GM23248 (cell line): ENCODE results near the gene BCL2L2. TPM values are rescaled to one million over a fixed set of nuclear protein-coding genes. Genes with fewer than 3 reads are reported as not detected.

Experiments used
- DNase-seq: peaks from one replicate; pipeline ENCODE4 v3.0.0-alpha.2; 2015
- H2AFZ ChIP-seq: fragments of 200-600 bp; sonication (generic); 2 replicates; pipeline ENCODE4 v1.6.1; 2016; ENCODE audit warnings: antibody characterized with exemption
- H3F3A ChIP-seq: fragments of 200-600 bp; sonication (generic); 2 replicates; pipeline ENCODE4 v1.6.1; 2016; ENCODE audit warnings: mild to moderate bottlenecking, antibody characterized with exemption, mixed run types; ENCODE audit not compliant: insufficient read depth
- H3K27ac ChIP-seq: fragments of 200-600 bp; sonication (generic); 2 replicates; pipeline ENCODE4 v1.5.1; 2016; ENCODE audit warnings: mild to moderate bottlenecking
- H3K27me3 ChIP-seq: fragments of 200-600 bp; sonication (generic); replicated peaks from 2 replicates; pipeline ENCODE4 v1.6.1; 2016; ENCODE audit warnings: mild to moderate bottlenecking; ENCODE audit not compliant: insufficient read depth
- H3K36me3 ChIP-seq: fragments of 200-600 bp; sonication (generic); 2 replicates; pipeline ENCODE4 v1.6.1; 2016; ENCODE audit warnings: low read depth, mild to moderate bottlenecking
- H3K4me1 ChIP-seq: fragments of 200-600 bp; sonication (generic); 2 replicates; pipeline ENCODE4 v1.6.1; 2016; ENCODE audit warnings: mild to moderate bottlenecking; ENCODE audit not compliant: insufficient read depth
- H3K4me2 ChIP-seq: fragments of 200-600 bp; sonication (generic); one replicate; pipeline ENCODE4 v1.6.1; 2016; ENCODE audit warnings: mild to moderate bottlenecking; ENCODE audit not compliant: unreplicated experiment
- H3K4me3 ChIP-seq: fragments of 200-600 bp; sonication (generic); 2 replicates; pipeline ENCODE4 v1.5.1; 2016; ENCODE audit warnings: mild to moderate bottlenecking
- H3K79me2 ChIP-seq: fragments of 200-600 bp; sonication (generic); 2 replicates; pipeline ENCODE4 v1.6.1; 2016; ENCODE audit warnings: mild to moderate bottlenecking; ENCODE audit not compliant: insufficient read depth
- H3K9ac ChIP-seq: fragments of 200-600 bp; sonication (generic); 2 replicates; pipeline ENCODE4 v1.6.1; 2016; ENCODE audit warnings: mild to moderate bottlenecking
- H3K9me2 ChIP-seq: fragments of 200-600 bp; sonication (generic); 2 replicates; pipeline ENCODE4 v1.6.1; 2016; ENCODE audit warnings: mixed run types, mild to moderate bottlenecking, moderate library complexity; ENCODE audit not compliant: insufficient read depth
- H3K9me3 ChIP-seq: fragments of 200-600 bp; sonication (generic); one replicate; pipeline ENCODE4 v1.6.1; 2017; ENCODE audit warnings: low read depth
- H4K20me1 ChIP-seq: fragments of 200-600 bp; sonication (generic); 2 replicates; pipeline ENCODE4 v1.6.0; 2016; ENCODE audit not compliant: insufficient read depth
- EZH2 ChIP-seq: fragments of 200-600 bp; sonication (generic); IDR thresholded peaks from 2 replicates; pipeline ENCODE4 v1.6.1; 2018; ENCODE audit warnings: antibody characterized with exemption, mild to moderate bottlenecking; ENCODE audit not compliant: insufficient read depth, poor library complexity, severe bottlenecking
- EZH2phosphoT487 ChIP-seq: fragments of 200-600 bp; sonication (generic); IDR thresholded peaks from 2 replicates; pipeline ENCODE4 v1.6.1; 2018; ENCODE audit warnings: antibody characterized with exemption, moderate library complexity, mild to moderate bottlenecking, low read depth; ENCODE audit not compliant: insufficient read depth
- WGBS, 2 experiments: methylation state at CpG; one replicate each; pipeline ENCODE4 v1.1.6; 2015 to 2017; ENCODE audit warnings: low lambda C conversion rate in 2 of 2, low coverage in 1 of 2; ENCODE audit errors: missing lambda C conversion rate in 2 of 2; 5-methylcytosine and 5-hydroxymethylcytosine counted together
- in situ Hi-C: fragments of 300-500 bp; cut with MboI; formaldehyde crosslinking; loops from 2 replicates; pipeline ENCODE4 v1.15.0; 2020
- polyA plus RNA-seq: library from polyadenylated mRNA; unstranded; fragments of >200 nt; fragmentation: Nextera tagmentation; extraction: Ambion mirVana; gene quantifications from 2 replicates; pipeline ENCODE4 v1.2.1, GENCODE V29; 2016
- total RNA-seq: library from RNA; depleted of rRNA; stranded (reverse); fragments of >200 nt; shearing (Covaris generic); gene quantifications from 2 replicates; pipeline ENCODE4 v1.2.3, GENCODE V29; 2014

Gene BCL2L2
- total and polyA plus RNA-seq, 2 experiments from 2014 or later, result 6.4 to 35.0 TPM

GRCh38 chr14:23358042-23358441, 51.4 kb downstream of the BCL2L2 start:
- no peak for DNase-seq
- H3K4me3 ChIP-seq, result no peak overlapping the region
- in situ Hi-C loops, result no loop called here

GRCh38 chr14:23358553-23359166, 52.0 kb downstream of the BCL2L2 start:
- Histone ChIP-seq H3K9me2 (no peaks in the 10 kb centered on the region), H3K36me3 (peaks cover 6% of the 10 kb centered on the region; the same call in 1 of the 2 replicates), H3K4me3 (no peak overlapping the region), H3K4me1 (peaks cover 7% of the 10 kb centered on the region), H4K20me1 (no peaks in the 10 kb centered on the region), H3K27me3 (no peaks in the 10 kb centered on the region), H2AFZ (no peak overlapping the region), H3K9me3 (no peaks in the 10 kb centered on the region), H3K4me2 (no peak overlapping the region), H3K79me2 (peaks cover 24% of the 10 kb centered on the region), H3F3A (peaks cover 17% of the 10 kb centered on the region), H3K27ac (no peak overlapping the region), H3K9ac (no peak overlapping the region)
- 91 to 96% methylated on average over 12 of the region's 12 CpGs for WGBS, 2 experiments
- DNase-seq, result no peak
- TF ChIP-seq EZH2phosphoT487 (no peak), EZH2 (no peak)
- in situ Hi-C loops, result no loop called here

More at GRCh38 chr14:23358042-23358441, 51.4 kb downstream of the BCL2L2 start:
- Histone ChIP-seq H3K4me2 (no peak overlapping the region), H3K9ac (no peak overlapping the region), H4K20me1 (no peaks in the 10 kb centered on the region), H3K27ac (no peak overlapping the region), H3K9me2 (no peaks in the 10 kb centered on the region), H3K4me1 (peaks cover 7% of the 10 kb centered on the region), H2AFZ (no peak overlapping the region), H3F3A (peaks cover 17% of the 10 kb centered on the region), H3K36me3 (peaks cover 6% of the 10 kb centered on the region; the same call in 1 of the 2 replicates), H3K27me3 (no peaks in the 10 kb centered on the region), H3K9me3 (no peaks in the 10 kb centered on the region), H3K79me2 (peaks cover 18% of the 10 kb centered on the region)
- TF ChIP-seq EZH2 (no peak), EZH2phosphoT487 (no peak)
- WGBS, 2 experiments, result 69 to 75% methylated on average over 3 of the region's 3 CpGs

GRCh38 chr14:23359167-23359626, 52.6 kb downstream of the BCL2L2 start:
- no peaks in the 10 kb centered on the region for H3K27me3 ChIP-seq
- H3K36me3 ChIP-seq, result peaks cover 6% of the 10 kb centered on the region; the same call in 1 of the 2 replicates
- no peak overlapping the region for H3K9ac ChIP-seq
- in situ Hi-C loops, result no loop called here
- H3K9me3 ChIP-seq, result no peaks in the 10 kb centered on the region
- no peak for DNase-seq
- peaks cover 29% of the 10 kb centered on the region for H3K79me2 ChIP-seq
- H3K4me1 ChIP-seq, result peaks cover 12% of the 10 kb centered on the region
- no peak overlapping the region for H3K27ac ChIP-seq
- no peaks in the 10 kb centered on the region for H3K9me2 ChIP-seq
- no peak overlapping the region for H2AFZ ChIP-seq
- no peak for TF ChIP-seq EZH2
- TF ChIP-seq EZH2phosphoT487, result no peak
- H3F3A ChIP-seq, result peaks cover 17% of the 10 kb centered on the region
- H4K20me1 ChIP-seq, result no peaks in the 10 kb centered on the region
- no peak overlapping the region for H3K4me3 ChIP-seq
- 71 to 77% methylated on average over 7 to 10 of the region's 11 CpGs for WGBS, 2 experiments
- no peak overlapping the region for H3K4me2 ChIP-seq

- WGBS, 2 experiments, result 88 to 90% methylated on average over 10 to 22 of the region's 22 CpGs
- no peak overlapping the region for H3K9ac ChIP-seq
- no peaks in the 10 kb centered on the region for H3K9me3 ChIP-seq
- no peak overlapping the region for H2AFZ ChIP-seq
- H3K27ac ChIP-seq, result no peak overlapping the region
- H3K27me3 ChIP-seq, result no peaks in the 10 kb centered on the region
- TF ChIP-seq EZH2phosphoT487 (no peak), EZH2 (no peak)
- no peak for DNase-seq
- peaks cover 6% of the 10 kb centered on the region; the same call in 1 of the 2 replicates for H3K36me3 ChIP-seq
- no peak overlapping the region for H3K4me2 ChIP-seq
- peaks cover 34% of the 10 kb centered on the region for H3K79me2 ChIP-seq
- in situ Hi-C loops, result no loop called here
- peaks cover 17% of the 10 kb centered on the region for H3F3A ChIP-seq
- no peaks in the 10 kb centered on the region for H4K20me1 ChIP-seq
- no peak overlapping the region for H3K4me3 ChIP-seq
- H3K4me1 ChIP-seq, result peaks cover 17% of the 10 kb centered on the region
- H3K9me2 ChIP-seq, result no peaks in the 10 kb centered on the region
Observed at GRCh38 chr14:23359722-23360447, 53.3 kb downstream of the BCL2L2 start.
